IMR-90 (cell line): ENCODE data around the gene SLC6A6. TPM values are rescaled to one million over a fixed set of nuclear protein-coding genes. Genes with fewer than 3 reads are reported as not detected.
A peak's percentile ranks its signal among the peaks of the same experiment; 100 is the strongest.

Experiments used
- ATAC-seq: fragments of 200-7000 bp; cut with Tn5 transposase; 2 replicates; pipeline ENCODE4 v1.9.1; 2020; ENCODE audit warnings: low read depth, mild to moderate bottlenecking, moderate library complexity
- BruUV-seq: library from RNA; stranded (reverse); fragments of 400-500 nt; replicated peaks from 2 replicates; lab custom pipeline; 2021; lab: Mats Ljungman, UMichigan
- CTCF ChIA-PET: fragments of 300-600 bp; formaldehyde crosslinking; extraction: SDS; loops from one replicate; lab custom pipeline; 2021; ENCODE audit warnings: antibody characterized with exemption; lab: Yijun Ruan, JAX
- POLR2A ChIA-PET: fragments of 300-600 bp; sonication (Branson Sonifier 250); formaldehyde crosslinking; loops from one replicate; lab custom pipeline; 2022; ENCODE audit warnings: antibody characterized with exemption; ENCODE audit not compliant: unreplicated experiment; lab: Charles Lee
- DNase-seq: peaks from one replicate; pipeline ENCODE4 v3.0.0; 2013
- H2AFZ ChIP-seq: replicated peaks from 2 replicates; pipeline ENCODE3; 2013; ENCODE audit warnings: low read length, mild to moderate bottlenecking; ENCODE audit not compliant: poor library complexity
- H2AK5ac ChIP-seq: 2 replicates; pipeline ENCODE4 v1.6.1; 2013; ENCODE audit warnings: low read depth, low read length, inconsistent platforms
- H2AK9ac ChIP-seq: replicated peaks from 2 replicates; pipeline ENCODE3; 2013; ENCODE audit warnings: mild to moderate bottlenecking, low read depth, low read length, moderate library complexity; ENCODE audit not compliant: poor library complexity
- H2BK120ac ChIP-seq: 2 replicates; pipeline ENCODE4 v1.6.1; 2013; ENCODE audit warnings: low read depth, low read length, inconsistent platforms
- H2BK15ac ChIP-seq: 3 replicates; pipeline ENCODE4 v1.6.1; 2013; ENCODE audit warnings: low read depth, low read length, inconsistent platforms
- H2BK20ac ChIP-seq: 2 replicates; pipeline ENCODE4 v1.6.1; 2013; ENCODE audit warnings: low read depth, mild to moderate bottlenecking, inconsistent platforms, low read length, moderate library complexity
- H2BK5ac ChIP-seq: 2 replicates; pipeline ENCODE4 v1.6.1; 2013; ENCODE audit warnings: mild to moderate bottlenecking, low read depth, low read length, inconsistent platforms; ENCODE audit not compliant: poor library complexity, severe bottlenecking
- H3K14ac ChIP-seq: replicated peaks from 2 replicates; pipeline ENCODE4 v1.6.1; 2013; ENCODE audit warnings: low read depth, low read length, inconsistent platforms
- H3K18ac ChIP-seq: 2 replicates; pipeline ENCODE4 v1.6.1; 2013; ENCODE audit warnings: low read depth, low read length, control low read depth
- H3K23ac ChIP-seq: 2 replicates; pipeline ENCODE4 v1.6.1; 2013; ENCODE audit warnings: low read depth, low read length, inconsistent platforms
- H3K27ac ChIP-seq: 2 replicates; pipeline ENCODE4 v1.5.1; 2013; ENCODE audit warnings: mild to moderate bottlenecking, control low read depth, low read length; ENCODE audit not compliant: insufficient read depth
- H3K27me3 ChIP-seq: 2 replicates; pipeline ENCODE4 v1.6.1; 2013; ENCODE audit warnings: low read length; ENCODE audit not compliant: control insufficient read depth, insufficient read depth
- H3K36me3 ChIP-seq: 2 replicates; pipeline ENCODE4 v1.6.1; 2013; ENCODE audit warnings: low read length, mixed read lengths; ENCODE audit not compliant: control insufficient read depth, insufficient read depth
- H3K4ac ChIP-seq: 2 replicates; pipeline ENCODE4 v1.6.1; 2013; ENCODE audit warnings: low read depth, low read length, inconsistent platforms
- H3K4me1 ChIP-seq: 2 replicates; pipeline ENCODE4 v1.6.1; 2013; ENCODE audit warnings: low read length, mixed read lengths; ENCODE audit not compliant: control insufficient read depth, insufficient read depth
- H3K4me2 ChIP-seq: 2 replicates; pipeline ENCODE4 v1.6.1; 2013; ENCODE audit warnings: low read depth, mild to moderate bottlenecking, control low read depth, low read length, moderate library complexity
- H3K4me3 ChIP-seq: 2 replicates; pipeline ENCODE4 v1.5.1; 2013; ENCODE audit warnings: low read depth, mild to moderate bottlenecking, control low read depth, low read length, moderate library complexity; ENCODE audit not compliant: insufficient read depth
- H3K56ac ChIP-seq: 2 replicates; pipeline ENCODE4 v1.6.1; 2013; ENCODE audit warnings: low read length, inconsistent platforms; ENCODE audit not compliant: insufficient read depth; ENCODE audit errors: extremely low read depth
- H3K79me1 ChIP-seq, 2 experiments: 2 replicates each; pipeline ENCODE4 v1.6.1; 2013; ENCODE audit warnings: low read length in 2 of 2, inconsistent platforms in 1 of 2, low read depth in 1 of 2
- H3K9ac ChIP-seq: 2 replicates; pipeline ENCODE4 v1.6.1; 2013; ENCODE audit warnings: low read depth, low read length, control low read depth
- H3K9me1 ChIP-seq: 2 replicates; pipeline ENCODE4 v1.6.1; 2013; ENCODE audit warnings: low read length, inconsistent platforms; ENCODE audit not compliant: insufficient read depth
- H3K9me3 ChIP-seq: 2 replicates; pipeline ENCODE4 v1.6.1; 2013; ENCODE audit warnings: low read length; ENCODE audit not compliant: control insufficient read depth, insufficient read depth
- H4K20me1 ChIP-seq: 2 replicates; pipeline ENCODE4 v1.6.1; 2013; ENCODE audit warnings: low read length, inconsistent platforms; ENCODE audit not compliant: insufficient read depth
- H4K5ac ChIP-seq: 2 replicates; pipeline ENCODE4 v1.6.1; 2013; ENCODE audit warnings: mild to moderate bottlenecking, low read depth, low read length, control low read depth
- H4K8ac ChIP-seq, 2 experiments: 2 replicates each; pipeline ENCODE4 v1.6.1; 2013; ENCODE audit warnings: low read depth in 2 of 2, low read length in 2 of 2, control low read depth in 1 of 2, inconsistent platforms in 1 of 2
- H4K91ac ChIP-seq: 2 replicates; pipeline ENCODE4 v1.6.1; 2013; ENCODE audit warnings: low read depth, low read length, inconsistent platforms; ENCODE audit not compliant: insufficient read depth
- RAD21 ChIP-seq: IDR thresholded peaks from 2 replicates; pipeline ENCODE4 v1.6.1; 2012; ENCODE audit warnings: low read length, improper control_type of control experiment
- WGBS, 2 experiments: methylation state at CpG; one replicate each; pipeline versions ENCODE4 v1.1.5 to v1.1.7; 2013; ENCODE audit warnings: missing lambda C conversion rate in 2 of 2; ENCODE audit not compliant: insufficient read length in 1 of 2; ENCODE audit errors: extremely low coverage in 2 of 2; 5-methylcytosine and 5-hydroxymethylcytosine counted together
- dilution Hi-C: fragments of 300-500 bp; cut with HindIII; formaldehyde crosslinking; loops from one replicate; pipeline ENCODE4 v1.14.3; 2018; ENCODE audit warnings: low sequenced_read_pairs; ENCODE audit not compliant: unreplicated experiment
- in situ Hi-C: fragments of 300-500 bp; cut with MboI; formaldehyde crosslinking; loops from 3 replicates; pipeline ENCODE4 v1.14.3; 2019; ENCODE audit warnings: low sequenced_read_pairs, inconsistent platforms, mixed read lengths
- intact Hi-C: fragments of 100-400 bp; cut with micrococcal nuclease; formaldehyde crosslinking; loops from 2 replicates; pipeline ENCODE4 v1.10.0; 2022
- polyA plus RNA-seq, 3 experiments: library from polyadenylated mRNA; depleted of rRNA; stranded (reverse); fragments of >200 nt; gene quantifications; 2 replicates each; pipeline ENCODE4 v1.2.3, GENCODE V29; 2012; ENCODE audit warnings: low replicate concordance in 1 of 3
- total RNA-seq: library from RNA; depleted of rRNA; stranded (reverse); fragments of >200 nt; gene quantifications from 2 replicates; pipeline ENCODE4 v1.2.3, GENCODE V29; 2012

SLC6A6 gene
- total and polyA plus RNA-seq, 2 of the 4 experiments (the other 2 are of a cell fraction): 29.9 to 39.4 TPM

GRCh38 chr3:14377838-14378169 is 24.6 kb upstream of the SLC6A6 start:
- no peaks in the 10 kb centered on the region for H3K4me1 ChIP-seq
- H2BK120ac ChIP-seq: no peak overlapping the region
- no peak overlapping the region for H3K56ac ChIP-seq
- no peak overlapping the region for H2AK9ac ChIP-seq
- dilution Hi-C loops: no loop called here
- H3K79me1 ChIP-seq: no peaks in the 10 kb centered on the region
- DNase-seq (no peak), ATAC-seq (no peak)
- no peak overlapping the region for H4K8ac ChIP-seq
- in situ Hi-C loops: no loop called here
- H3K4me2 ChIP-seq: no peak overlapping the region
- H4K20me1 ChIP-seq: no peaks in the 10 kb centered on the region
- H4K5ac ChIP-seq: no peak overlapping the region
- no peak overlapping the region for H2AFZ ChIP-seq
- H3K14ac ChIP-seq: 0 out of 2 replicates have a peak overlapping the region, but pooled peaks have one; percentile 5
- H3K9me3 ChIP-seq: no peaks in the 10 kb centered on the region
- CTCF ChIA-PET: no interaction called here
- H2AK5ac ChIP-seq: no peak overlapping the region
- intact Hi-C loops: no loop called here
- H2BK5ac ChIP-seq: no peak overlapping the region
- no TSS peak for BruUV-seq
- no peak overlapping the region for H2BK20ac ChIP-seq
- no peak overlapping the region for H3K18ac ChIP-seq
- TF ChIP-seq RAD21: no peak
- H3K27ac ChIP-seq: no peak overlapping the region
- no peak overlapping the region for H4K91ac ChIP-seq
- no peak overlapping the region for H2BK15ac ChIP-seq
- no peak overlapping the region for H3K4me3 ChIP-seq
- H3K23ac ChIP-seq: no peak overlapping the region
- no peak overlapping the region for H3K9ac ChIP-seq
- H3K27me3 ChIP-seq: peaks cover 7% of the 10 kb centered on the region; the same call in 1 of the 2 replicates
- H3K36me3 ChIP-seq: no peaks in the 10 kb centered on the region
- no peaks in the 10 kb centered on the region for H3K9me1 ChIP-seq
- WGBS, 2 experiments: 60% methylated on average over 1 of the region's 3 CpGs; no CpG with 5 or more reads in 1 of the 2 experiments
- no peak overlapping the region for H3K4ac ChIP-seq
- POLR2A ChIA-PET: interaction anchor here (0.6 kb wide), 1 partner anchor 25 kb away, joined by 4 read pairs; the partner anchor contains the start of gene SLC6A6
